A673 (cell line): ENCODE measurements around the gene NRXN3. TPM values are rescaled to one million over a fixed set of nuclear protein-coding genes. Genes with fewer than 3 reads are reported as not detected.

Source experiments
- BruUV-seq: library from RNA; stranded (reverse); fragments of 400-500 nt; replicated peaks from 2 replicates; lab custom pipeline; 2021; lab: Mats Ljungman, UMichigan
- CTCF ChIA-PET: fragments of 300-600 bp; sonication (Branson Sonifier 250); formaldehyde crosslinking; loops from one replicate; lab custom pipeline; 2022; ENCODE audit warnings: antibody characterized with exemption; lab: Charles Lee
- POLR2A ChIA-PET: fragments of 300-600 bp; sonication (Branson Sonifier 250); formaldehyde crosslinking; loops from one replicate; lab custom pipeline; 2022; ENCODE audit warnings: antibody characterized with exemption; ENCODE audit not compliant: low non-redundant PET; lab: Charles Lee
- DNase-seq: peaks from one replicate; pipeline ENCODE4 v3.0.0-alpha.2; 2015; ENCODE audit warnings: low spot score
- H3K27ac ChIP-seq: fragments of 200-600 bp; sonication (generic); 2 replicates; pipeline ENCODE4 v1.5.1; 2016; ENCODE audit warnings: mixed run types, low read depth, mild to moderate bottlenecking, mixed read lengths, antibody characterized with exemption, low read length; ENCODE audit not compliant: poor library complexity, severe bottlenecking
- H3K27me3 ChIP-seq: fragments of 200-600 bp; sonication (generic); replicated peaks from 2 replicates; pipeline ENCODE4 v1.6.1; 2017; ENCODE audit warnings: mixed run types, low read depth, mild to moderate bottlenecking, mixed read lengths, antibody characterized with exemption, low read length; ENCODE audit not compliant: insufficient read depth, poor library complexity
- H3K36me3 ChIP-seq: fragments of 200-600 bp; sonication (generic); 2 replicates; pipeline ENCODE4 v1.6.1; 2016; ENCODE audit warnings: mixed run types, mild to moderate bottlenecking, mixed read lengths, antibody characterized with exemption, low read length; ENCODE audit not compliant: insufficient read depth, poor library complexity, severe bottlenecking
- H3K4me1 ChIP-seq: fragments of 200-600 bp; sonication (generic); 2 replicates; pipeline ENCODE4 v1.6.1; 2017; ENCODE audit warnings: mixed run types, mild to moderate bottlenecking, mixed read lengths, antibody characterized with exemption, low read length; ENCODE audit not compliant: insufficient read depth, poor library complexity, severe bottlenecking
- H3K4me3 ChIP-seq: fragments of 200-600 bp; sonication (generic); 2 replicates; pipeline ENCODE4 v1.5.1; 2016; ENCODE audit warnings: low read depth, mixed run types, mild to moderate bottlenecking, mixed read lengths, low read length; ENCODE audit not compliant: poor library complexity, severe bottlenecking
- H3K9me3 ChIP-seq: fragments of 200-600 bp; sonication (generic); 2 replicates; pipeline ENCODE4 v1.6.1; 2016; ENCODE audit warnings: mixed run types, low read depth, mild to moderate bottlenecking, mixed read lengths, antibody characterized with exemption, low read length; ENCODE audit not compliant: poor library complexity, severe bottlenecking
- CTCF ChIP-seq: fragments of 300-800, 200-600 bp; sonication (generic); conservative IDR thresholded peaks from 2 replicates; pipeline ENCODE4 v1.5.1; 2017; ENCODE audit warnings: low read depth, mild to moderate bottlenecking, antibody characterized with exemption, low read length, moderate library complexity, mixed read lengths
- EZH2 ChIP-seq: fragments of 200-600 bp; sonication (generic); IDR thresholded peaks from 2 replicates; pipeline ENCODE4 v1.6.1; 2017; ENCODE audit warnings: borderline replicate concordance, low read depth, mild to moderate bottlenecking, mixed read lengths, antibody characterized with exemption, low read length; ENCODE audit not compliant: poor library complexity, severe bottlenecking
- intact Hi-C: fragments of 100-400 bp; cut with micrococcal nuclease; formaldehyde crosslinking; loops from one replicate; pipeline ENCODE4 v1.10.0; 2022; ENCODE audit not compliant: unreplicated experiment
- total RNA-seq: library from RNA; stranded (reverse); gene quantifications from 2 replicates; pipeline ENCODE4 v1.2.3, GENCODE V29; 2021

NRXN3 gene
- total RNA-seq, 1 experiment from 2014 or later = 0.21 TPM

DNA sequence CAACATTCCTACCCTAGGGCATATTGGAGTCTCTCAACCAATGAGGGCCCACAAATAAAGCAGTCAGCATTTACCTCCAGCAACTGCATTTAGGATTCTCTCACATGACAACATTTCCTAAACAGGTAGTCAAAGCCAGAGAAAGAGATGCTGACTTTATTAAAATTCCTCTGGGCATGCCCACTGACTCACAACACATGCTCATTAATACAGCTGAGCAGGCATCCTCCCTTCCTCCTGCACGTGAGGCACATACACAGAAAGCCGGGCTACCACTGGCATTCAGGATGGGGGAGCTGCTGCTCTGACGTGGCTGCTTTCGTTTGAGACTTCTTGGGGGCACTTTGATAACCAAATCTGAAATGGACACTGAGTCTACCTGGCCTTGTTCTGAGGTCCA lies 174.1 kb downstream of the NRXN3 start:
- no TSS peak for BruUV-seq
- DNase-seq = no peak
- intact Hi-C loops = no loop called here
- Histone ChIP-seq H3K27me3 (peaks cover 31% of the 10 kb centered on the region), H3K4me1 (no peaks in the 10 kb centered on the region), H3K9me3 (no peaks in the 10 kb centered on the region), H3K27ac (no peak overlapping the region), H3K36me3 (no peaks in the 10 kb centered on the region), H3K4me3 (no peak overlapping the region)
- no peak for TF ChIP-seq EZH2
- no peak for TF ChIP-seq CTCF
- POLR2A ChIA-PET = no interaction called here
- CTCF ChIA-PET = no interaction called here

- ChIA-PET CTCF (no interaction called here), POLR2A (no interaction called here)
- H3K4me1 ChIP-seq = no peaks in the 10 kb centered on the region
- peaks cover 31% of the 10 kb centered on the region for H3K27me3 ChIP-seq
- H3K9me3 ChIP-seq = no peaks in the 10 kb centered on the region
- no peak for DNase-seq
- H3K4me3 ChIP-seq = no peak overlapping the region
- intact Hi-C loops = no loop called here
- no peaks in the 10 kb centered on the region for H3K36me3 ChIP-seq
- BruUV-seq = no TSS peak
- TF ChIP-seq CTCF = no peak
- TF ChIP-seq EZH2 = no peak
- H3K27ac ChIP-seq = no peak overlapping the region
These were observed 175.1 kb downstream of the NRXN3 start for GRCh38 chr14:78345131-78345744.

GRCh38 chr14:78346747-78347146 lies 176.6 kb downstream of the NRXN3 start:
- no TSS peak for BruUV-seq
- Histone ChIP-seq H3K36me3 (no peaks in the 10 kb centered on the region), H3K4me3 (no peak overlapping the region), H3K9me3 (no peaks in the 10 kb centered on the region), H3K27me3 (peaks cover 37% of the 10 kb centered on the region), H3K27ac (no peak overlapping the region), H3K4me1 (no peaks in the 10 kb centered on the region)
- ChIA-PET CTCF (no interaction called here), POLR2A (no interaction called here)
- TF ChIP-seq CTCF (no peak), EZH2 (peak; percentile 42)
- DNase-seq = no peak
- intact Hi-C loops = no loop called here
